GM21723 (cell line): ENCODE measurements around the gene KCTD16.

Experiments
- ATAC-seq: cut with Tn5 transposase; IDR thresholded peaks from one replicate; pipeline ENCODE4 v1.9.1; 2021; ENCODE audit warnings: mild to moderate bottlenecking, moderate library complexity; ENCODE audit not compliant: unreplicated experiment

The KCTD16 gene

DNA sequence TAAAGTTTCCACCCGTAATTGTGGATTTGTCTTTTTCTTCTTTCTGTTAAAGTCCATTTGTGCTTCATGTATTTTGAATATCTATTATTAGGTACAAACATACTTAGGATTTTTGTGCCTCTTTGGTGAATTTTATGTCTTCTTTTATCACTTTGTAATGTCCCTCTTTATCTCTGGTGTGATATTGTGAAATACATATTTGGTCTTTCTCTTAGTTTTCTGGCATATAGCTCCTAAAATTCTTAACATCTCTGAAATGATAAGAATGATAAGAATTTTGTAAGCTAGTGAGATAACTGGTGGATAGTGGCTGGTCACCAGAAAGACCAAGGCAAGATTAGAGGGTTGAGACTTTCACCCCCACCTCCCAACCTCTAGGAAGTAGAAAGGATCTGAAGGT lies 111.1 kb downstream of the KCTD16 start:
- no peak for ATAC-seq

DNA sequence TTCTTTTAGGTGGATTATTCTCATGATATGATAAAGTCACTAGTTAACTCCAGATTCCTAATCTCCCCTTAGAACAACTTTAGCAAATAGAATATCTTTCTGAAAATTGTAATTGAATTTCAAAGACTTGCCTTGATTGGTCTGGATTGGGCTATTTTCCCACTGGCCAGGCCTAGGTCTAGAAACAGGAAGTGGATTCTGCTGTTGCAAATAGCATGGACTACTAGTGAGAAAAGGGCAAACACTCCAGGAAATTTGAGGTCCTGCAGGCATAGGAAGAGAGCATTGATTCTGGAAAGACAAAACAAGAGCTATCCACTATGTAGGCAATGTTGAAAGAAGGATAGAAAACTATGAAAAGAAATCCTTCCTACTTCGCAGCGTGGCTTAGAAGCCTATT lies 113.4 kb downstream of the KCTD16 start:
- no peak for ATAC-seq

- no peak for ATAC-seq
Observed at GRCh38 chr5:144284931-144285502, 114.3 kb downstream of the KCTD16 start.

DNA sequence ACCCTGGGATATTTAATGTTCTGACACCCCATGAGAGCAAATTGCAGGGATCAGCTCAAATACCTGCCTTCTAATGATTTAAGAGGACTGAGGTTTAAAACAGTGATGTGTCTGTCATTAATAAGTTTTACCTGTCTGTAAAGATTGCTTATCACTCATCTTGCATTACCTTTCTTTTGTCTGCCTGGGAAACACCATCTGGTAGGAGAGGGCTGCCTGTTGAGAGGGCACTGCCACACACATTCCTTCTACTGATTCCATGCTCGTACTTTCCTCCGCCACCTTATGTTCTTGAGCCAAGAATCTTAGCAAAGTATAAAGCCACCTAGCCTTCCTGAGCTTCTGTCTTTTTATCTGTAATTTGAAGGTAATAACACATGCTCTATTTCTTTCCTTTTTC lies 118.6 kb downstream of the KCTD16 start:
- no peak for ATAC-seq

DNA sequence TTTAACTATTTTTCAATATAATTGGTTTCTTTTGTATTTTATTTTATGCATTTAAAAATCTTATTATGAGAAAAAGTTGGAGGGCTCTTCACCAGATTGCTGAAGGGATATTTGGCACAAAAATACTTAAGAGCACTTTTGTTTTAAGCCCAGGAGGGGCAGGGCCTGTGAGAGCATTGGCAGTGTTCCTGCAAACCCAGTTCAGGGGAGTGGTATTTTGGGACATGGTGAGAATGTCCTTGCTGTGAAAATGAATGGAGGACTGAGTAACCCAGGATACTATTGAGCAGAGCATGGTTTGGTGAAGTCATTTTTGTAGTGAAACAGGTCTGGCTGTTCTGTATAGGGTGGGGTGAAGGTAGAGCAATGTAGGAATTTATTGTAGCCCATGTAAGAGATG lies 121.4 kb downstream of the KCTD16 start:
- no peak for ATAC-seq

DNA sequence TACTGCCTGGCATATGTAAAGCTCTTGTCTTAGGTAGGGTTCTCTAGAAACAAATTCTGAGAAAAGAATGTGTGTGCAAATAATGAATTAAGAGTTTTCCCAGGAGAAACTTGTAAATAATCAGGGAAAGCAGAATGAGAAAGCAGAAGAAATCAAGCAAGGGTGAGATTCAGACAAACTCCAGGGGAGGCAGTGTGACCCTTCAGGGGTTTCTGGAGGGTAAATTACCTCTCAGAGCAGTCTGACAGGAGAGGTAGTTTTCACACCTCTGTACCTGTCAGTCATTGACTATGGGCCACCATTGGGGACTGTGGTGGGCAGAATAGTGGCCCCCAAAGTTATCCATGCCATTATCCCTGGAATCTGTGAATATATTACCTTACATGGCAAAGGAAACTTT lies 124.6 kb downstream of the KCTD16 start:
- no peak for ATAC-seq

- no peak for ATAC-seq
Observed at GRCh38 chr5:144297081-144297480, 126.4 kb downstream of the KCTD16 start.

DNA sequence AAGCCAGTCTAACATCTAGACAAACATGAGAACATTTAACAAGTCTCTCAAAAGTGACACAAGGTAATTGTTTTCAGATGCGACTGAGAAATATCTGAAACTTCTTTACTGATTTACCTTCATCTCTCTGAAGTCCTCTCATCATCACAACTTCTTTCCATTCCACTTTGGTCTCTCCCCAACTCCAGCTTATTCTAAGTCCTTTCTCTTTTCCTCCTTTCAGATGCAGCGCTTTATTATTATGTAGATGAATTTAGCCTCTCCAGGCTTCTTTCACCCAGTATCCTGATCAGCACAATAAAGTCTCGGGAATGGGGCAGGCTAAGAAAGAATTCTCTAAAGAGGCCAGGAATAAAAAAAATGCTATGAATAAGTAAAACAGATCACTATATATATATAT lies 128.0 kb downstream of the KCTD16 start:
- ATAC-seq = no peak

- no peak for ATAC-seq
Observed at GRCh38 chr5:144304688-144305087, 134.0 kb downstream of the KCTD16 start.

DNA sequence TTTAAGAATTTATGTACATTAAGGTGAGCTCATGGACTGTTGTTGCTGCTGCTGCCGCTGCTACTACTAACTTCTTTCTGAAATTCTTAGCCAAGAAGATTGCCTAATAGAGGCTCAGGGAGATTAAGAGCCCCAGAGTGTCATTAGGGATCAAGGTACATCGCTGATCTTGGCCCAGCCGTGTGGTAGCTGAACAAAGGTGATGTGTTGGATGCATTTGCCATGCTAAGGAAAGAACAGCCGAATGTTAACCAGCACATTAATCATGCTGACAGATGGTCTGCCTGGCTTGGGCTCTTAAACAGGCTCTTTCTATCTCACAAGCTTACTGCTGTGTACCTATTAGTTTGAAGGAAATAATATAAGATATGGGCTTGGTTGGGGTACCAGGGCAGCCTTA lies 137.1 kb downstream of the KCTD16 start:
- no peak for ATAC-seq

DNA sequence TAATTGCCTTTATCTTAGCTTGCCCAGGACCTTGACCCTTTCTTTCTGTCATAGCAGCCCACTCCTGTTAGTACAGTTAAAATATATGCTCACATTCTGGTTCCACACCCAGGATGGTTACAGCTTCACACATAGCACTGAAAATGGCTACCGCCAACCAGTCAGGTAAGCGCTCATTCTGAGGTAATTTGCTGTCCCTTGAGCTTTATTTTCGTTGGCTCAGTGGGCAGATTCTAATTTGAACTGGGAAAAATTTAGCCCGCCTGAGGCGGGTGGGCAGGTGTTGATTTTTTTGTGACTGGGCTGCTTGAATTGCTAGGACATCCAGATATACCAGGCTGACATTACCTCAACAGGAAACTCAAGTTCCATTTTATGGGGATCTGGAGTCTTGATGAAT lies 137.5 kb downstream of the KCTD16 start:
- no peak for ATAC-seq

- no peak for ATAC-seq
Observed at GRCh38 chr5:144308906-144309670, 138.4 kb downstream of the KCTD16 start.

- ATAC-seq = no peak
Observed at GRCh38 chr5:144310621-144311020, 139.9 kb downstream of the KCTD16 start.

DNA sequence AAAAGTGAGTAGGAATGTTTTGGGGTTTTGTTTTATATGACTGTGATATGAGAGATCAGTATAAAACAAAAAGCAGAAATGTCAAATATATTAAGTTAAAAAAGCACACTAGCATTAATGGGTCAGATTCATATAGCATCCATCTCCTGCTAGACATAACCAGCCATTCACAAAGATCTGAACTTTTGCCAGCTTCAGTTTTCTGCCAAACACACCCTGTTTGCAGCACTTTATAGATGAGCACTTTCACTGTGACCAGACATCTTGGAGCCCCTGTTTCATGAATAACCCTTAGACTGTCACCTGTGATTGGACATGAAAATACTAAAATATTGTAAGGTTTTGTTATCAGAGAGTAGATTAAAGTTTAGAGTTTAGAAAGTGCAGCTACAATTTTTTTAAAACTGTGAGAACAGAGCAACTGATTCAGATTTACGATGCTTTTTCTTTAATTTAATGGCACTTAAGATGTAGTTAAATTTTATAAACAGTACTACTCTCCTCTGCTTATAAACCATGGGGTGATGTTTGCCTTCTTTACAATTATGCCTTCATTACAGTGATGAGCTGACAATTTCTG lies 142.6 kb downstream of the KCTD16 start:
- no peak for ATAC-seq

DNA sequence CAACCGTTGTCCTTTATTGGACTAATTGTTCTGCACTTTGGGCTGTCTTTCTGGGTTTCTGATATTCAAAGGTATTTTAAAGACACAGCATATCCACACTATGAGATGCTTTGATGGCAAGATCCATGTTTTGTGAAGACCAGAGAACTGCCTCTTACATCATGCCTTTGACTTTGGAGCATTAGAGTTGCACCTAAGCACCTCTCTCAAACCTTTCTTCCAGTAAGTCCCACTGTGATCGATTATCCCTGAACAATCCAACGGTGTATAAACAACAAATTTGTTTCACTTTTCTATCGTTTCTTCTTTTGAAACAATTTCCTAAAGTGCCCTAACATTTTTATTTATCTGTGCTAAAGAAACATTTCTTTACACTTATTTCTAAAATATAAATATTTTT lies 144.4 kb downstream of the KCTD16 start:
- ATAC-seq = no peak

DNA sequence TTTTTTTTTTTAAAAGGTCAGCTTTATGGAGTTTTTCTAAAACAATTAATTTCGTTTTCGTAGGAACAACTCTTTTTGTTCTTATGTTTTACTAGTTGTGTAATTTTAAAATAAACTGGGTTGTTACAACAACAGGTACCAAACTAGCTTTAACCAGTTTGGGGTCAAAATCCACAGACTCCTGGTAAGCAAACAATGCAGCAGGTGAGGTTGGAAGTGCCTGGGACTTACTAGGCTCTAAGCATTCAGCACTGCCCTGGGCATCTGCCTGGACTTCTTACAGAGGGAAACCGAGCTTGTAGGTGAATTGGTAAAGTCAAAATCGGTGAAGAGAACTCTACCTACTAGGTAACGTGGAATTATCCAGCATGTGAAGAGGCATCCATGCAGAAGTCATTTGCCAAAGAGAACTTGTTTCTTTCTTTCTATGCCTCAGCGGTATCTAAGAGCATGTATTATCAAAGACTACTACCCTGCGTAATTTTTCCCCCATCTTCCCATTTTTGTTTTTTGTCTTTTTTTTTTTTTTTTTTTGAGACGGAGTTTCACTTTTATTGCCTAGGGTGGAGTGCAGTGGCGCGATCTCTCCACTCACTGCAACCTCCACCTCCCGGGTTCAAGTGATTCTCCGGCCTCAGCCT lies 145.4 kb downstream of the KCTD16 start:
- no peak for ATAC-seq

DNA sequence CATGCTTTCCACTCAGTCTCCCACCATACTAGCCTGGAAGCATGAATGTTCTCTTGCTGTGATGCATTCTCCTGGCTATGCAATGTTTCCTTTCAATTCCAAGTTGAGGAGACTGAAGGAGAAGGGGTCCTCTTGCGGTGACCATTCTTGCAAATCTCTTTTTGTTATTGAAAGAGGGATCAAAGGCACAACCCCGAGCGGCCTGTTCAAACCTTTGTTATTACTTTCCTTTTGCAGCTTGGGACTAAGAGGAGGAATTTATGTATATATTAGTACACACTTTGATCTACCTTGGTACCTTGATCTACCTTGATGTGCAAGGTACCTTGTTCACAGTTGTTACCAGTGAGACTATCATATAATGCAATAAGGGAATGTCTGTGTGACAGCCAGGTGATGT lies 147.3 kb downstream of the KCTD16 start:
- ATAC-seq = no peak

DNA sequence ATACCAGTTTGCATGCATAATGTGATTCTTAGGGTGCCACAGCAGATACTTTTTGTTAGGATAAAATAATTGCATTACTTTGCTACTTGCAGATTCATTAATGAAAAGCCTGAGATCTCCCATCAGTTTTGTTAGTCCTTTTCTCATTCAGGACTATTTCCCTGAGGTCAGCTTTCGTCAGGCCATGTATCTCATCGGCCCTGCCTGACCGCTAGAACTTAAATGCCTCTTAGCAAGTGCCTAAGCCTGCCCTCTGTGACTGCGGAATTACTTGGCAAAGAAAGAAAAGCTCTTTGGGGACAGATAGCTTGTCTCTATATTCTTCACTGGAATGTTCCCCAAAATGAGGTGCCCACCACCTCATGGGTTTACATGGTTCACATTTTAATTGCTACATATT lies 147.8 kb downstream of the KCTD16 start:
- no peak for ATAC-seq

DNA sequence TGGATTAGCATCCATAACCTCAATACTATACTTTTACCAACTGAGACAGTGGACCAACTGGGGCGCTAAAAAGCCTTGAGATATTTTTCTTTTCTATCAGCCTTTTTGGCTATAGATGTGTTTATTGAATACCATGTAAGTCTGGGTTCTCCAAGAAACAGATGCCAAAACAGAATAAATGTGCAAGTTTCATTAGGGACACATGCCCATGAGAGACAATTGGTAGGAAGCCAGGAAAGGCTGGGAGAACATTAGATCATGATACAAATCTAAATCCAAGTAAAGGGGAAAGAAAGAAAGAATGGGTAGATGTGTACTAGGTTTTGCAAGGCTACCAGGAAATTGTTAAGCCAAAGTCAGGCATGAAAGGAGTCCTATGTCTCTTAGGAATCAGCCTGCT lies 152.5 kb downstream of the KCTD16 start:
- ATAC-seq = no peak

- ATAC-seq = no peak
Observed at GRCh38 chr5:144325532-144325931, 154.9 kb downstream of the KCTD16 start.

GRCh38 chr5:144328494-144328893 lies 157.8 kb downstream of the KCTD16 start:
- ATAC-seq = no peak

GRCh38 chr5:144328980-144329379 lies 158.3 kb downstream of the KCTD16 start:
- ATAC-seq = no peak
